ENCODE data around the gene MDH2. TPM values are rescaled to one million over a fixed set of nuclear protein-coding genes. Genes with fewer than 3 reads are reported as not detected.
"Not testable (repeated sequence)": the region's sequence is repeated elsewhere in the genome, so short reads cannot be mapped to it uniquely, and the experiment has no call there.

MDH2 gene
- total RNA-seq, 4 donors from 2014 or later, result 57.1 to 81.0 (median 69.4) TPM

DNA sequence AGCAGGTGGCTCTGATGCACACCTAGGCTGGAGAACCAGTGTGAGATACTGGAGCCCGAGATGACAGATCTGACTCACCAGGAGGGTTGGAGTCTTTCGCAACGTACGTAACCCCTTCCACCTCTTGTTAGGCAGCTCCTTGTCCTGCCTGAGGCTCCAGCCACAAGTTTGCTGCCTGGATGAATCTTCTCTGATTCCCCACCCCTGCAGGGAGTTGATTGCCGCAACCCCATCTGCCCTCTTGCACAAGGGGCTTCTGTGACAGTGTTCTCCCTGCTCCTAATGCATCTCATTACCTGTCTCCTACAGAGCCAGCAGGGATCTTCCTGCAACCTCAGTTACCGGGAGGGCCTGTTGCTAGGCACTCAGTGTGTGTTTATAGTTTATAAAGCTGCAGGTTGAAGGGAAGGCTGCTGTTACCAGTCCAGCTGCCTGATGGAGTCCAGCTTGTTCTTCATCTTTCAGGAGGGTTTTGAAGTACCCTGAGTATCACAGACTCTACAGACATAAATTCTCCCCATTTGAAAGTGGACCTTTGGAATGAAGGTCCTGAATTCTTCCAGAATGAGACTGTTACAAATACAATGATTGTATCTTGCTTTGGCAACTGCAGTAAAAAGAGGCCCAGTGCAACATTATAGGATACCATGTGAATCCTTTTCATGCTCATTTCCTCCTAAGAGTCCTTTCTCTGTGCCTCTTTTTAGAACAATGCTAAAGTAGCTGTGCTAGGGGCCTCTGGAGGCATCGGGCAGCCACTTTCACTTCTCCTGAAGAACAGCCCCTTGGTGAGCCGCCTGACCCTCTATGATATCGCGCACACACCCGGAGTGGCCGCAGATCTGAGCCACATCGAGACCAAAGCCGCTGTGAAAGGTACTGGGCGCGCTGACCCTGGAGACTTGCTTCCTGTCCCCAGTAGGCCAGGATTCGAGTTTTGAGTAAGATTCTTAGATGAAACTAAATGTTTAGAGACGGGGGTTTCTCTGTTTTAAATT is 6.5 kb downstream of the MDH2 start:
- Histone ChIP-seq H3K9me3 (no peaks in the 10 kb centered on the region), H3K4me1 (peaks cover 0 to 33% (median 1%) of the 10 kb centered on the region in 4 donors), H3K4me3 (no peak overlapping the region), H3K36me3 (peaks cover under 1 to 93% (median 7%) of the 10 kb centered on the region in 3 donors), H3K27me3 (no peaks in the 10 kb centered on the region), H3K27ac (no peak overlapping the region)
- TF ChIP-seq EP300 (IDR thresholded peaks at IDR 0.05), result no peak
- TF ChIP-seq POLR2A (IDR thresholded peaks at IDR 0.05), result no peak
- TF ChIP-seq, protein P1, sequence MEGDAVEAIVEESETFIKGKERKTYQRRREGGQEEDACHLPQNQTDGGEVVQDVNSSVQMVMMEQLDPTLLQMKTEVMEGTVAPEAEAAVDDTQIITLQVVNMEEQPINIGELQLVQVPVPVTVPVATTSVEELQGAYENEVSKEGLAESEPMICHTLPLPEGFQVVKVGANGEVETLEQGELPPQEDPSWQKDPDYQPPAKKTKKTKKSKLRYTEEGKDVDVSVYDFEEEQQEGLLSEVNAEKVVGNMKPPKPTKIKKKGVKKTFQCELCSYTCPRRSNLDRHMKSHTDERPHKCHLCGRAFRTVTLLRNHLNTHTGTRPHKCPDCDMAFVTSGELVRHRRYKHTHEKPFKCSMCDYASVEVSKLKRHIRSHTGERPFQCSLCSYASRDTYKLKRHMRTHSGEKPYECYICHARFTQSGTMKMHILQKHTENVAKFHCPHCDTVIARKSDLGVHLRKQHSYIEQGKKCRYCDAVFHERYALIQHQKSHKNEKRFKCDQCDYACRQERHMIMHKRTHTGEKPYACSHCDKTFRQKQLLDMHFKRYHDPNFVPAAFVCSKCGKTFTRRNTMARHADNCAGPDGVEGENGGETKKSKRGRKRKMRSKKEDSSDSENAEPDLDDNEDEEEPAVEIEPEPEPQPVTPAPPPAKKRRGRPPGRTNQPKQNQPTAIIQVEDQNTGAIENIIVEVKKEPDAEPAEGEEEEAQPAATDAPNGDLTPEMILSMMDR (IDR thresholded peaks at IDR 0.05), result no peak
- DNase-seq (ENCODE audit: low spot score in 2 of 2), result no peak
- 70 to 72% methylated on average over 18 of the region's 18 CpGs for whole genome bisulfite sequencing, 2 donors

- 84% methylated on average over 7 of the region's 7 CpGs for WGBS, 2 donors
- peaks cover 2 to 97% (median 12%) of the 10 kb centered on the region in 3 donors for H3K36me3 ChIP-seq
Measured at GRCh38 chr7:76056241-76056640, 8.3 kb downstream of the MDH2 start.

DNA sequence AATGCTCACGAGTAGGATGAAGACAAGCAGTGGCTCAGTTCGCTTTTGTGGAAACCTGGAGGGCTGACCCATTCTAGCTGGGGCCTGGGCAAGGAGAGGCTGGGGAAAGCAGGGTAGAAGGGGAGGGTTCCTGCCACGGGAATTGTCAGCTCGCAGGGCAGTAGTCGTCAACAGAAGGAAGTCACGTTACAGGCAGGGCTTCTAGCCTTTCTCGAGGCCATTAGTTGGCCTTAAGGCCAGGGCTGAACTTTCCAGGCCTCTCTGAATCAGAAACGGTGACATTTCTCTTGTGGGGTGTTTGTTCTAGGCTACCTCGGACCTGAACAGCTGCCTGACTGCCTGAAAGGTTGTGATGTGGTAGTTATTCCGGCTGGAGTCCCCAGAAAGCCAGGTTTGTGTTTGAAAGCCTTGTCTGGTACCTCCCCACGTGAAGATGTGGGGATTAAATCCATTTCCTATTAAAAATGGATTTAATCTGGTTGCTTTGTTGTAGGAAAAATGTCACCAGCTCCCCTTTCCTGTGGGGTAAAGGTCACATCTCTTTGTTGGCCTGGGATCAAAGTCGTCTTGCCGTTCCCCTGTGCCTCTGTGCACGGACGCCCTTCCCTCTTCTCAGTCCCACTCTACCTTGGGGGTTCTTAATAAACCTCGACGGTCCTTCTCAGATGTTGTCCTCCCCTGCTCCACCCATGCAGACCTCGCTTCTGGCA is 9.4 kb downstream of the MDH2 start:
- peaks cover 2 to 97% (median 12%) of the 10 kb centered on the region in 3 donors for H3K36me3 ChIP-seq
- TF ChIP-seq POLR2A (IDR thresholded peaks at IDR 0.05) (no peak), EP300 (IDR thresholded peaks at IDR 0.05) (no peak)
- TF ChIP-seq, protein P1 (IDR thresholded peaks at IDR 0.05), result no peak
- peaks cover 0 to 31% (median 0%) of the 10 kb centered on the region in 4 donors for H3K4me1 ChIP-seq
- H3K27me3 ChIP-seq, result no peaks in the 10 kb centered on the region
- 80 to 86% methylated on average over 17 to 18 of the region's 18 CpGs for WGBS, 2 donors
- H3K4me3 ChIP-seq, result no peak overlapping the region
- H3K9me3 ChIP-seq, result no peaks in the 10 kb centered on the region
- H3K27ac ChIP-seq, result no peak overlapping the region
- DNase-seq (ENCODE audit: low spot score in 2 of 2), result no peak

More at GRCh38 chr7:76056241-76056640, 8.3 kb downstream of the MDH2 start:
- H3K9me3 ChIP-seq, result no peaks in the 10 kb centered on the region
- TF ChIP-seq POLR2A (IDR thresholded peaks at IDR 0.05), result no peak
- TF ChIP-seq, protein P1 (IDR thresholded peaks at IDR 0.05), result no peak
- no peak for TF ChIP-seq EP300 (IDR thresholded peaks at IDR 0.05)
- no peak for DNase-seq (ENCODE audit: low spot score in 2 of 2)
- H3K4me3 ChIP-seq, result no peak overlapping the region
- H3K27me3 ChIP-seq, result no peaks in the 10 kb centered on the region
- H3K4me1 ChIP-seq, result peaks cover 0 to 29% (median 0%) of the 10 kb centered on the region in 4 donors
- no peak overlapping the region for H3K27ac ChIP-seq

DNA sequence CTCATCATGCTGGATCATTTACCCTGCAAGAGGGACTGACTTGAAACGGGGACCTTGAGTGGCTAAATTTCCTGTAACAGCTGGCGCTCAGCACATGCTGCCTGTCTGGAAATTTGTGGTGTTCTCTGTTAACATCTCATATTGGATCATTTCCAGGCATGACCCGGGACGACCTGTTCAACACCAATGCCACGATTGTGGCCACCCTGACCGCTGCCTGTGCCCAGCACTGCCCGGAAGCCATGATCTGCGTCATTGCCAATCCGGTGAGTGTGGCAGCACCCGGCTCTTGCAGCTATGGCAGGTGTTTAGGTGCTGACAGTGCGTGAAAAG is 9.9 kb downstream of the MDH2 start:
- peaks cover 2 to 97% (median 12%) of the 10 kb centered on the region in 3 donors for H3K36me3 ChIP-seq
- TF ChIP-seq POLR2A (IDR thresholded peaks at IDR 0.05) (no peak), EP300 (IDR thresholded peaks at IDR 0.05) (no peak)
- TF ChIP-seq, protein P1 (IDR thresholded peaks at IDR 0.05), result no peak

DNA sequence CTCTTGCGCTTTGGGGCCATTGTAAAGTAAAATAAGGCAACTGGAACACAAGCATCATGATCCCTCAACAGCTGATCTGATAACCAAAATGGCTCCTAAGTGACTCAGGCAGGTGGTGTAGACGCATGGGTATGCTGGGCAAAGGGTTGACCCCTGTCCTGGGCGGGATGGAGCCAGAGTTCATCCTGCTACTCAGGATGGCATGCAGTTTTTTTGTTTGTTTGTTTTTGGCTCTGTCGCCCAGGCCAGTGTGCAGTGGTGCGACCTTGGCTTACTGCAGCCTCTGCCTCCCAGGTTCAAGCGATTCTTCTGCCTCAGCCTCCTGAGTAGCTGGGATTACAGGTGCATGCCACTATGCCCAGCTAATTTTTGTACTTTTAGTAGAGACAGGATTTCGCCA is 10.8 kb downstream of the MDH2 start:
- DNase-seq (ENCODE audit: low spot score in 2 of 2); H3K27me3 ChIP-seq; H3K4me3 ChIP-seq; H3K27ac ChIP-seq; H3K9me3 ChIP-seq: not testable (repeated sequence)
- H3K36me3 ChIP-seq, result peaks cover 2 to 98% (median 20%) of the 10 kb centered on the region in 3 donors
- peaks cover 0 to 23% (median 0%) of the 10 kb centered on the region in 4 donors for H3K4me1 ChIP-seq
- WGBS, 2 donors, result 90 to 95% methylated on average over 7 of the region's 7 CpGs

More for the DNA sequence above, 9.9 kb downstream of the MDH2 start:
- Histone ChIP-seq H3K4me3 (no peak overlapping the region), H3K27ac (no peak overlapping the region), H3K9me3 (no peaks in the 10 kb centered on the region), H3K4me1 (peaks cover 0 to 31% (median 0%) of the 10 kb centered on the region in 4 donors), H3K27me3 (no peaks in the 10 kb centered on the region)
- DNase-seq (ENCODE audit: low spot score in 2 of 2), result no peak
- WGBS, 2 donors, result 77 to 89% methylated on average over 11 of the region's 11 CpGs
